GM19455 (cell line): ENCODE data around the gene OPRD1.

Experiments used
- ATAC-seq: cut with Tn5 transposase; IDR thresholded peaks from one replicate; pipeline ENCODE4 v1.9.1; 2021; ENCODE audit not compliant: unreplicated experiment

The OPRD1 gene

GRCh38 chr1:28902738-28903137 lies 90.8 kb downstream of the OPRD1 start:
- no peak for ATAC-seq

DNA sequence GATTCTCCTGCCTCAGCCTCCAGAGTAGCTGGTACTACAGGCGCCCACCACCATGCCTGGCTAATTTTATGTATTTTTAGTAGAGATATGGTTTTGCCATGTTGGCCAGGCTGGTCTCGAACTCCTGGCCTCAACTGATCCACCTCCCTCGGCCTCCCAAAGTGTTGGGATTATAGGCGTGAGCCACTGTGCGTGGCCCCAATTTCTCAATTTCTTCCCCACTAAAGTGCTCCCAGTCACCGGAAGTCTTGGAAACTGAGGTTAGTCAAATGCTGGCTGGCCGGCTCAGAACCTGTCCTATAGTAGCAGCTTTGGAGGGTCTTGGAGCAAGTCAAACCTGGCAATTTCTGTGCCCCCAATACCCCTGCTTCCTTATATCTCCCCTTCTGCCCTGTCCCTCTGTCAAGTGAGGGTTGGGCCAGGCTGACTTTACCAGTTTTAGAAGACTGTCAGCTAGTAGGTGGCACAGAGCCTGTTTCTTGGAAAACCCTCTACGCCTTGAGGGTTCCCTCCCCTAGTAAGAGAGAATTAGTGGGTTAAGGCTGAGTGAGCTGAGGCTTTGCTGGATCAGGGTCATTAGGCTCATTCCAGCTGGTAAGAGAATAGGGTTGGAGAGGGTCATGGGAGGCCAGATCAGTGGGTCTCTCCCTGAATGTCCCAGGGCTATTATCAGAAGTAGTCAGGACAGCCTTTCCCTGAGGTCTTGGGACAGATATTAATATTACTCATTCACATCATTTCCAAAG lies 94.1 kb downstream of the OPRD1 start:
- no peak for ATAC-seq

- ATAC-seq = no peak
Measured at GRCh38 chr1:28909198-28909597, 97.2 kb downstream of the OPRD1 start.

GRCh38 chr1:28910379-28911115 lies 98.6 kb downstream of the OPRD1 start:
- ATAC-seq = no peak

- ATAC-seq = no peak
Measured at GRCh38 chr1:28913786-28914227, 101.8 kb downstream of the OPRD1 start.

- peak; percentile 81 for ATAC-seq
Measured at GRCh38 chr1:28914228-28915030, 102.5 kb downstream of the OPRD1 start, which contains the start of gene EPB41. Gene EPB41 (plus strand): TSS chr1:28914569. CDS start chr1:28987438, 72,869 bp downstream.

GRCh38 chr1:28915031-28915895 lies 103.3 kb downstream of the OPRD1 start:
- peak; percentile 23 for ATAC-seq

GRCh38 chr1:28917757-28918118 lies 105.8 kb downstream of the OPRD1 start:
- no peak for ATAC-seq
